Panc1 (cell line): ENCODE measurements around the gene PSMD1.

ENCODE experiments used
- REST ChIP-seq, 2 experiments: IDR thresholded peaks; 2 replicates each; pipeline ENCODE4 v1.6.1; 2011 to 2012; ENCODE audit warnings: low read depth in 2 of 2, control low read depth in 1 of 2, low read length in 1 of 2, mild to moderate bottlenecking in 1 of 2, moderate library complexity in 1 of 2; ENCODE audit not compliant: insufficient read depth in 1 of 2
- TCF7L2 ChIP-seq: IDR thresholded peaks from 2 replicates; pipeline ENCODE4 v1.6.1; 2011; ENCODE audit warnings: mild to moderate bottlenecking, low read depth, low read length, inconsistent platforms
- TF ChIP-seq, protein P1 (sequence below): fragments of 450-650 bp; IDR thresholded peaks from 2 replicates; pipeline ENCODE4 v1.5.1; 2017; ENCODE audit warnings: mild to moderate bottlenecking

- TF ChIP-seq, protein P1, sequence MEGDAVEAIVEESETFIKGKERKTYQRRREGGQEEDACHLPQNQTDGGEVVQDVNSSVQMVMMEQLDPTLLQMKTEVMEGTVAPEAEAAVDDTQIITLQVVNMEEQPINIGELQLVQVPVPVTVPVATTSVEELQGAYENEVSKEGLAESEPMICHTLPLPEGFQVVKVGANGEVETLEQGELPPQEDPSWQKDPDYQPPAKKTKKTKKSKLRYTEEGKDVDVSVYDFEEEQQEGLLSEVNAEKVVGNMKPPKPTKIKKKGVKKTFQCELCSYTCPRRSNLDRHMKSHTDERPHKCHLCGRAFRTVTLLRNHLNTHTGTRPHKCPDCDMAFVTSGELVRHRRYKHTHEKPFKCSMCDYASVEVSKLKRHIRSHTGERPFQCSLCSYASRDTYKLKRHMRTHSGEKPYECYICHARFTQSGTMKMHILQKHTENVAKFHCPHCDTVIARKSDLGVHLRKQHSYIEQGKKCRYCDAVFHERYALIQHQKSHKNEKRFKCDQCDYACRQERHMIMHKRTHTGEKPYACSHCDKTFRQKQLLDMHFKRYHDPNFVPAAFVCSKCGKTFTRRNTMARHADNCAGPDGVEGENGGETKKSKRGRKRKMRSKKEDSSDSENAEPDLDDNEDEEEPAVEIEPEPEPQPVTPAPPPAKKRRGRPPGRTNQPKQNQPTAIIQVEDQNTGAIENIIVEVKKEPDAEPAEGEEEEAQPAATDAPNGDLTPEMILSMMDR = no peak
- TF ChIP-seq TCF7L2 (no peak), REST (IDR thresholded peaks at IDR 0.05; ENCODE audit: insufficient read depth in 1 of 2, low read depth in 2 of 2, low read length in 1 of 2) (no peak)
These were observed 27.9 kb downstream of the PSMD1 start for GRCh38 chr2:231084565-231084964.
